K562 (cell line): Measurements from ENCODE around the gene TOR1A. TPM values are rescaled to one million over a fixed set of nuclear protein-coding genes. Genes with fewer than 3 reads are reported as not detected.
A peak's percentile ranks its signal among the peaks of the same experiment; 100 is the strongest.

ENCODE experiments used
- ATAC-seq: fragments of 200-7000 bp; cut with Tn5 transposase; 3 replicates; pipeline ENCODE4 v1.9.1; 2020; ENCODE audit warnings: moderate library complexity
- BruUV-seq: library from RNA; stranded (reverse); fragments of 400-500 nt; replicated peaks from 2 replicates; lab custom pipeline; 2021; lab: Mats Ljungman, UMichigan
- CTCF ChIA-PET: fragments of 300-600 bp; formaldehyde crosslinking; extraction: SDS; loops from one replicate; lab custom pipeline; 2021; ENCODE audit warnings: low intra/inter-chr PET ratio; lab: Yijun Ruan, JAX
- POLR2A ChIA-PET: fragments of 300-600, 350-650 bp; sonication (Branson Sonifier 250); formaldehyde crosslinking; extraction: SDS; loops from one replicate; lab custom pipeline; 2021; ENCODE audit warnings: antibody characterized with exemption, inconsistent platforms; lab: Yijun Ruan, JAX
- DNase-seq, 4 experiments: peaks; one replicate each; pipeline versions ENCODE4 v3.0.0 to v3.0.0-alpha.2; 2011 to 2018; ENCODE audit warnings: low spot score in 3 of 4, mixed read lengths in 3 of 4; ENCODE audit errors: extremely low read depth in 1 of 4
- FAIRE-seq: peaks from 2 replicates; lab custom pipeline; 2011; peaks lifted over from hg19 to GRCh38; lab: Jason Lieb, UNC
- H2AFZ ChIP-seq: 2 replicates; pipeline ENCODE4 v1.6.0; 2011; ENCODE audit warnings: low read depth, low read length, control low read depth, inconsistent platforms
- H3K27ac ChIP-seq: fragments of 200-600 bp; 3 replicates; pipeline ENCODE4 v1.8.0; 2011; ENCODE audit warnings: low read depth, mild to moderate bottlenecking, control low read depth, inconsistent platforms, low read length, moderate library complexity, mixed read lengths; ENCODE audit errors: extremely low read depth
- H3K27me3 ChIP-seq, 2 experiments: fragments of 300-600 bp in 1 of 2; 2 replicates in 1 of 2; 3 replicates in 1 of 2; pipeline versions ENCODE4 v1.6.0 to v1.8.0; 2011; ENCODE audit warnings: inconsistent platforms in 2 of 2, low read length in 2 of 2, mild to moderate bottlenecking in 1 of 2, mixed read lengths in 1 of 2, moderate library complexity in 1 of 2; ENCODE audit not compliant: control insufficient read depth in 2 of 2, insufficient read depth in 2 of 2
- H3K36me3 ChIP-seq: fragments of 300-600 bp; 3 replicates; pipeline ENCODE4 v1.8.0; 2011; ENCODE audit warnings: mild to moderate bottlenecking, low read length, inconsistent platforms; ENCODE audit not compliant: control insufficient read depth, insufficient read depth
- H3K4me1 ChIP-seq, 2 experiments: fragments of 200-600 bp in 1 of 2; replicated peaks in 1 of 2; 2 replicates in 1 of 2; 3 replicates in 1 of 2; pipeline versions ENCODE4 v1.5.1 to v1.8.0; 2011; ENCODE audit warnings: inconsistent platforms in 2 of 2, low read length in 2 of 2, mild to moderate bottlenecking in 1 of 2, mixed read lengths in 1 of 2, moderate library complexity in 1 of 2; ENCODE audit not compliant: control insufficient read depth in 2 of 2, insufficient read depth in 2 of 2
- H3K4me2 ChIP-seq: 2 replicates; pipeline ENCODE4 v1.6.1; 2011; ENCODE audit warnings: low read length, control low read depth, inconsistent platforms, mixed read lengths; ENCODE audit not compliant: insufficient read depth
- H3K4me3 ChIP-seq: fragments of 200-600 bp; sonication (generic), shearing (Covaris generic); 2 replicates; pipeline ENCODE4 v1.5.1; 2016; ENCODE audit warnings: control low read depth, inconsistent platforms
- H3K79me2 ChIP-seq: fragments of 200-600 bp; 3 replicates; pipeline ENCODE4 v1.8.0; 2011; ENCODE audit warnings: low read length, inconsistent platforms; ENCODE audit not compliant: control insufficient read depth, insufficient read depth
- H3K9ac ChIP-seq, 2 experiments: 2 replicates each; pipeline versions ENCODE4 v1.6.0 to v1.6.1; 2011; ENCODE audit warnings: low read depth in 2 of 2, low read length in 2 of 2, control low read depth in 1 of 2, inconsistent platforms in 1 of 2, mild to moderate bottlenecking in 1 of 2, mixed read lengths in 1 of 2; ENCODE audit not compliant: insufficient read depth in 1 of 2
- H3K9me1 ChIP-seq: one replicate; pipeline ENCODE4 v1.6.0; 2011; ENCODE audit warnings: inconsistent platforms, mild to moderate bottlenecking, low read length, moderate library complexity; ENCODE audit not compliant: control insufficient read depth, insufficient read depth
- H3K9me3 ChIP-seq: replicated peaks from 2 replicates; pipeline ENCODE4 v1.5.1; 2011; ENCODE audit warnings: low read depth, low read length, inconsistent platforms; ENCODE audit not compliant: control insufficient read depth, insufficient read depth
- H4K20me1 ChIP-seq: replicated peaks from 2 replicates; pipeline ENCODE4 v1.6.1; 2011; ENCODE audit warnings: low read length, inconsistent platforms, mixed read lengths; ENCODE audit not compliant: control insufficient read depth, insufficient read depth
- CBX3 ChIP-seq, 2 experiments: IDR thresholded peaks; 1 replicate in 1 of 2; 2 replicates in 1 of 2; pipeline ENCODE4 v1.6.1; 2012; ENCODE audit warnings: inconsistent platforms in 2 of 2, low read length in 2 of 2, borderline replicate concordance in 1 of 2, control low read depth in 1 of 2
- MEIS2 ChIP-seq: fragments of 450-650 bp; IDR thresholded peaks from 2 replicates; pipeline ENCODE4 v1.6.1; 2014; ENCODE audit warnings: mild to moderate bottlenecking; ENCODE audit not compliant: partially characterized antibody
- RBFOX2 ChIP-seq: fragments of 200-400 bp; formaldehyde crosslinking; IDR thresholded peaks from 2 replicates; pipeline ENCODE4 v1.6.1; 2017; ENCODE audit warnings: low read depth, mild to moderate bottlenecking, low read length, moderate library complexity
- SFPQ ChIP-seq: fragments of 200-400 bp; formaldehyde crosslinking; IDR thresholded peaks from 2 replicates; pipeline ENCODE4 v1.6.1; 2017; ENCODE audit warnings: mild to moderate bottlenecking, low read depth, low read length, moderate library complexity
- ZBTB26 ChIP-seq: fragments of 450-650 bp; formaldehyde crosslinking; IDR thresholded peaks from 2 replicates; pipeline ENCODE4 v1.4.0; 2022; ENCODE audit warnings: missing genetic modification characterization
- ZNF395 ChIP-seq: fragments of 200-800 bp; sonication (Bioruptor generic); IDR thresholded peaks from 2 replicates; pipeline ENCODE4 v1.6.1; 2017; ENCODE audit warnings: missing genetic modification characterization, missing compliant biosample characterization
- WGBS: fragments of 100-300 bp; shearing (Covaris generic); methylation state at CpG from one replicate; pipeline ENCODE4 v1.1.6; 2016; ENCODE audit warnings: low coverage, mixed read lengths; ENCODE audit not compliant: insufficient coverage; ENCODE audit errors: missing lambda C conversion rate; 5-methylcytosine and 5-hydroxymethylcytosine counted together
- in situ Hi-C: fragments of 300-500 bp; cut with MboI; formaldehyde crosslinking; loops from 4 replicates; pipeline ENCODE4 v1.15.0; 2018; ENCODE audit warnings: inconsistent platforms, mixed read lengths
- intact Hi-C: fragments of 100-400 bp; cut with micrococcal nuclease; formaldehyde crosslinking; loops from 2 replicates; pipeline ENCODE4 v1.14.2; 2022
- polyA plus RNA-seq, 8 experiments: library from polyadenylated mRNA; depleted of rRNA in 4 of 8; stranded (reverse) in 5 of 8; unstranded in 3 of 8; fragments of >200 nt; fragmentation: Nextera tagmentation in 2 of 8; fragmentation: Illumina TruSeq in 1 of 8; extraction: Ambion mirVana in 2 of 8; extraction: Trizol in 1 of 8; gene quantifications; 2 replicates each; pipeline versions ENCODE4 v1.2.1 to v1.2.3, GENCODE V29; 2011 to 2014; ENCODE audit warnings: inconsistent platforms in 1 of 8, missing spikeins in 1 of 8
- total RNA-seq, 7 experiments: library from RNA; depleted of rRNA in 6 of 7; stranded (reverse); fragments of >200 nt in 6 of 7; fragmentation: Illumina TruSeq in 2 of 7; extraction: Trizol in 2 of 7; gene quantifications; 2 replicates each; pipeline versions ENCODE4 v1.2.1 to v1.2.3, GENCODE V29; 2011 to 2021; ENCODE audit warnings: low replicate concordance in 1 of 7

The TOR1A gene
- total and polyA plus RNA-seq, 9 of the 15 experiments (the other 6 are each of a cell fraction or from before 2014, with no cell fraction given): 4.5 to 85.8 (median 51.3) TPM

GRCh38 chr9:129865668-129866320 lies 41.9 kb upstream of the TOR1A start:
- POLR2A ChIA-PET: interaction anchor here (0.6 to 9.4 kb wide), 8 partner anchors 9 to 30 kb away, joined by 3 to 91 read pairs (median 6); partner anchors contain the start of genes C9orf78 and USP20
- no peak for ATAC-seq

More at GRCh38 chr9:129865668-129866320, 41.9 kb upstream of the TOR1A start:
- Histone ChIP-seq H3K79me2 (peaks cover 16% of the 10 kb centered on the region), H4K20me1 (no peaks in the 10 kb centered on the region), H3K9me3 (no peaks in the 10 kb centered on the region), H3K36me3 (peaks cover 89% of the 10 kb centered on the region), H3K27ac (peak overlapping the region; percentile 75; the same call in 1 of the 3 replicates), H3K9me1 (peaks cover 4% of the 10 kb centered on the region), H3K4me1 (peaks cover 41 to 87% of the 10 kb centered on the region in 2 experiments), H3K4me3 (no peak overlapping the region), H3K27me3 (no peaks in the 10 kb centered on the region), H3K9ac (peak overlapping the region; percentile 42 to 87; a peak in 2 of 4 replicates), H3K4me2 (no peak overlapping the region), H2AFZ (no peak overlapping the region)
- 88% methylated on average over 13 of the region's 14 CpGs for WGBS
- DNase-seq: no peak
- TF ChIP-seq CBX3 (IDR thresholded peaks at IDR 0.05; ENCODE audit: borderline replicate concordance in 1 of 2, low read length in 2 of 2) (0 out of 3 replicates have a peak, but pooled peaks of 1 of the 2 experiments have one; percentile 2), ZNF395 (0 out of 2 replicates have a peak, but pooled peaks have one; percentile 32), MEIS2 (no peak), ZBTB26 (CRISPR knock-in tag) (no peak), RBFOX2 (peak; percentile 28; the same call in 1 of the 2 replicates), SFPQ (no peak)
- BruUV-seq: no TSS peak
- in situ Hi-C loops: no loop called here
- intact Hi-C loops: no loop called here
- CTCF ChIA-PET: no interaction called here
- FAIRE-seq: no peak
